CD14-positive monocyte (primary cell): ENCODE results near the gene UBAP2. TPM values are rescaled to one million over a fixed set of nuclear protein-coding genes. Genes with fewer than 3 reads are reported as not detected.

Experiments
- DNase-seq, 3 donors: peaks; one replicate each; pipeline ENCODE4 v3.0.0-alpha.2; 2011 to 2022
- H2AFZ ChIP-seq: 2 replicates; pipeline ENCODE4 v1.6.0; 2012; ENCODE audit warnings: mild to moderate bottlenecking, low read depth, low read length, inconsistent platforms; ENCODE audit not compliant: insufficient read depth, poor library complexity, severe bottlenecking
- H3K27ac ChIP-seq, 2 donors: 1 replicate in 1 of 2; 2 replicates in 1 of 2; pipeline ENCODE4 v1.5.1; 2012 to 2013; ENCODE audit warnings: low read length in 2 of 2, control low read depth in 1 of 2, inconsistent platforms in 1 of 2, low read depth in 1 of 2, mild to moderate bottlenecking in 1 of 2
- H3K27me3 ChIP-seq, 2 donors: one replicate each; pipeline versions ENCODE4 v1.6.0 to v1.6.1; 2011 to 2013; ENCODE audit warnings: low read length in 2 of 2; ENCODE audit not compliant: control insufficient read depth in 2 of 2, insufficient read depth in 2 of 2
- H3K36me3 ChIP-seq, 2 donors: replicated peaks in 1 of 2; 1 replicate in 1 of 2; 2 replicates in 1 of 2; pipeline versions ENCODE4 v1.5.1 to v1.6.1; 2012 to 2013; ENCODE audit warnings: low read length in 2 of 2, control low read depth in 1 of 2, inconsistent platforms in 1 of 2, mild to moderate bottlenecking in 1 of 2; ENCODE audit not compliant: insufficient read depth in 2 of 2, control insufficient read depth in 1 of 2
- H3K4me1 ChIP-seq, 2 donors: 1 replicate in 1 of 2; 2 replicates in 1 of 2; pipeline versions ENCODE4 v1.5.1 to v1.6.1; 2012 to 2013; ENCODE audit warnings: low read length in 2 of 2, control low read depth in 1 of 2, inconsistent platforms in 1 of 2, mild to moderate bottlenecking in 1 of 2, moderate library complexity in 1 of 2; ENCODE audit not compliant: insufficient read depth in 2 of 2, control insufficient read depth in 1 of 2
- H3K4me2 ChIP-seq: replicated peaks from 2 replicates; pipeline ENCODE3; 2012; ENCODE audit warnings: low read length, moderate library complexity, mild to moderate bottlenecking; ENCODE audit not compliant: poor library complexity, severe bottlenecking; ENCODE audit errors: extremely low read depth
- H3K4me3 ChIP-seq, 3 experiments: fragments of 200-600 bp in 1 of 3; sonication (generic) in 1 of 3; replicated peaks in 1 of 3; 1 replicate in 2 of 3; 2 replicates in 1 of 3; pipeline ENCODE4 v1.5.1; 2011 to 2013; ENCODE audit warnings: low read length in 3 of 3, mild to moderate bottlenecking in 3 of 3, control low read depth in 2 of 3, low read depth in 2 of 3, inconsistent platforms in 1 of 3, moderate library complexity in 1 of 3
- H3K79me2 ChIP-seq: 2 replicates; pipeline ENCODE4 v1.6.0; 2012; ENCODE audit warnings: mild to moderate bottlenecking, control low read depth, inconsistent platforms, low read length, moderate library complexity; ENCODE audit not compliant: insufficient read depth
- H3K9ac ChIP-seq: 2 replicates; pipeline ENCODE4 v1.6.0; 2017; ENCODE audit warnings: low read length, mild to moderate bottlenecking; ENCODE audit not compliant: insufficient read depth, poor library complexity, severe bottlenecking
- H3K9me3 ChIP-seq, 2 donors: replicated peaks in 1 of 2; 1 replicate in 1 of 2; 2 replicates in 1 of 2; pipeline versions ENCODE4 v1.5.1 to v1.6.1; 2012 to 2013; ENCODE audit warnings: low read length in 2 of 2, control low read depth in 1 of 2; ENCODE audit not compliant: control insufficient read depth in 1 of 2, insufficient read depth in 1 of 2
- H4K20me1 ChIP-seq: 2 replicates; pipeline ENCODE4 v1.6.0; 2012; ENCODE audit warnings: mild to moderate bottlenecking, low read length, control low read depth, moderate library complexity; ENCODE audit not compliant: insufficient read depth
- H3K27ac Mint-ChIP-seq, 7 donors: one replicate each; pipeline ENCODE4 v1.8.0; 2020; ENCODE audit warnings: mild to moderate bottlenecking in 7 of 7, mixed read lengths in 7 of 7, moderate library complexity in 6 of 7, inconsistent platforms in 2 of 7
- H3K27me3 Mint-ChIP-seq, 3 donors: one replicate each; pipeline ENCODE4 v1.8.0; 2021 to 2022; ENCODE audit warnings: low read depth in 3 of 3, mild to moderate bottlenecking in 3 of 3, mixed read lengths in 3 of 3, moderate library complexity in 3 of 3, inconsistent platforms in 1 of 3
- H3K36me3 Mint-ChIP-seq, 2 donors: one replicate each; pipeline ENCODE4 v1.8.0; 2020; ENCODE audit warnings: mixed read lengths in 2 of 2, inconsistent platforms in 1 of 2, mild to moderate bottlenecking in 1 of 2
- H3K4me1 Mint-ChIP-seq: one replicate; pipeline ENCODE4 v1.8.0; 2020; ENCODE audit warnings: mild to moderate bottlenecking, mixed read lengths
- H3K4me3 Mint-ChIP-seq, 2 donors: one replicate each; pipeline ENCODE4 v1.8.0; 2020; ENCODE audit warnings: mild to moderate bottlenecking in 2 of 2, mixed read lengths in 2 of 2, moderate library complexity in 1 of 2
- H3K9me3 Mint-ChIP-seq, 7 donors: one replicate each; pipeline ENCODE4 v1.8.0; 2020 to 2022; ENCODE audit warnings: mixed read lengths in 7 of 7, mild to moderate bottlenecking in 6 of 7, moderate library complexity in 6 of 7, inconsistent platforms in 2 of 7
- CTCF ChIP-seq: fragments of 200-600 bp; IDR thresholded peaks from one replicate; pipeline ENCODE4 v1.8.0; 2022; ENCODE audit warnings: antibody characterized with exemption, mild to moderate bottlenecking
- WGBS: methylation state at CpG from one replicate; pipeline ENCODE4 v1.1.5; 2013; ENCODE audit warnings: missing lambda C conversion rate; ENCODE audit not compliant: insufficient coverage; 5-methylcytosine and 5-hydroxymethylcytosine counted together
- intact Hi-C, 2 donors: fragments of 100-400 bp; cut with micrococcal nuclease; formaldehyde crosslinking; loops; one replicate each; pipeline versions ENCODE4 v1.15.0 to v1.15.1; 2023
- polyA plus RNA-seq, 3 donors: library from polyadenylated mRNA; depleted of rRNA in 1 of 3; unstranded in 2 of 3; stranded (reverse) in 1 of 3; fragments of 300-500 nt in 2 of 3; fragments of >200 nt in 1 of 3; fragmentation: Illumina TruSeq in 2 of 3; gene quantifications; 1 replicate in 2 of 3; 2 replicates in 1 of 3; pipeline ENCODE4 v1.2.3, GENCODE V29; 2012 to 2021

Gene UBAP2
- polyA plus RNA-seq, 3 donors: 4.3 to 13.0 (median 5.7) TPM

- Histone ChIP-seq H4K20me1 (peaks cover 100% of the 10 kb centered on the region), H3K4me1 (no peaks in the 10 kb centered on the region), H2AFZ (no peak overlapping the region), H3K4me2 (no peak overlapping the region), H3K79me2 (peaks cover 81% of the 10 kb centered on the region), H3K4me3 (no peak overlapping the region), H3K27me3 (no peaks in the 10 kb centered on the region), H3K27ac (no peak overlapping the region), H3K36me3 (peaks cover 34 to 78% of the 10 kb centered on the region in 2 donors), H3K9ac (no peak overlapping the region), H3K9me3 (no peaks in the 10 kb centered on the region)
- no peak overlapping the region for H3K27ac Mint-ChIP-seq
- peaks cover 32 to 45% of the 10 kb centered on the region in 2 donors for H3K36me3 Mint-ChIP-seq
- no peak for TF ChIP-seq CTCF
- no peaks in the 10 kb centered on the region for H3K27me3 Mint-ChIP-seq
- H3K4me1 Mint-ChIP-seq: no peaks in the 10 kb centered on the region
- intact Hi-C loops: no loop called here
- no peak overlapping the region for H3K4me3 Mint-ChIP-seq
- no peaks in the 10 kb centered on the region for H3K9me3 Mint-ChIP-seq
- no peak for DNase-seq
- no CpG with 5 or more reads among the region's 4 CpGs for WGBS
These were observed 139.9 kb downstream of the UBAP2 start for GRCh38 chr9:33908749-33909148.

- DNase-seq: no peak
- Histone ChIP-seq H4K20me1 (peaks cover 100% of the 10 kb centered on the region), H3K4me3 (no peak overlapping the region), H3K36me3 (peaks cover 34 to 78% of the 10 kb centered on the region in 2 donors), H3K9ac (no peak overlapping the region), H3K4me2 (no peak overlapping the region), H3K27ac (no peak overlapping the region), H3K4me1 (no peaks in the 10 kb centered on the region), H3K79me2 (peaks cover 87% of the 10 kb centered on the region), H3K9me3 (no peaks in the 10 kb centered on the region), H3K27me3 (no peaks in the 10 kb centered on the region), H2AFZ (no peak overlapping the region)
- H3K36me3 Mint-ChIP-seq: peaks cover 32 to 40% of the 10 kb centered on the region in 2 donors
- WGBS: 100% methylated on average over 1 of the region's 3 CpGs
- no peak for TF ChIP-seq CTCF
- H3K4me3 Mint-ChIP-seq: no peak overlapping the region
- intact Hi-C loops: no loop called here
- peak overlapping the region in 1 of 7 donors; percentile 1 for H3K27ac Mint-ChIP-seq
- H3K9me3 Mint-ChIP-seq: no peaks in the 10 kb centered on the region
- H3K4me1 Mint-ChIP-seq: no peaks in the 10 kb centered on the region
- H3K27me3 Mint-ChIP-seq: no peaks in the 10 kb centered on the region
These were observed 140.6 kb downstream of the UBAP2 start for GRCh38 chr9:33908114-33908513.
